HepG2 (cell line): ENCODE results near the gene TMEM221. TPM values are rescaled to one million over a fixed set of nuclear protein-coding genes. Genes with fewer than 3 reads are reported as not detected.

ENCODE experiments used
- ATAC-seq: fragments of 200-7000 bp; cut with Tn5 transposase; 3 replicates; pipeline ENCODE4 v1.9.1; 2020; ENCODE audit warnings: mild to moderate bottlenecking, moderate library complexity
- BruUV-seq: library from RNA; stranded (reverse); fragments of 400-500 nt; replicated peaks from 2 replicates; lab custom pipeline; 2021; lab: Mats Ljungman, UMichigan
- CTCF ChIA-PET: fragments of 300-600 bp; formaldehyde crosslinking; extraction: SDS; loops from one replicate; lab custom pipeline; 2021; ENCODE audit warnings: low total read pairs, inconsistent platforms, low intra/inter-chr PET ratio; lab: Yijun Ruan, JAX
- POLR2A ChIA-PET: fragments of 350-600 bp; sonication (Branson Sonifier 250); formaldehyde crosslinking; loops from one replicate; lab custom pipeline; 2020; ENCODE audit warnings: antibody characterized with exemption, inconsistent platforms; lab: Yijun Ruan, JAX
- DNase-seq: peaks from one replicate; pipeline ENCODE4 v3.0.0-alpha.2; 2015; ENCODE audit warnings: low spot score
- FAIRE-seq: peaks from 3 replicates; lab custom pipeline; 2011; peaks lifted over from hg19 to GRCh38; lab: Jason Lieb, UNC
- H2AFZ ChIP-seq: one replicate; pipeline ENCODE4 v1.6.1; 2011; ENCODE audit warnings: low read length, inconsistent platforms
- H3K27ac ChIP-seq: fragments of 300-600 bp; 3 replicates; pipeline ENCODE4 v1.8.0; 2011; ENCODE audit warnings: mixed run types, mild to moderate bottlenecking, mixed read lengths, low read length, inconsistent platforms; ENCODE audit not compliant: insufficient read depth; ENCODE audit errors: extremely low read length
- H3K27me3 ChIP-seq, 2 experiments: fragments of 200-600 bp in 1 of 2; 2 replicates in 1 of 2; 3 replicates in 1 of 2; pipeline versions ENCODE4 v1.6.0 to v1.8.0; 2011; ENCODE audit warnings: low read length in 2 of 2, mild to moderate bottlenecking in 2 of 2, moderate library complexity in 2 of 2, inconsistent platforms in 1 of 2; ENCODE audit not compliant: insufficient read depth in 2 of 2, control insufficient read depth in 1 of 2
- H3K36me3 ChIP-seq, 2 experiments: fragments of 200-600 bp in 1 of 2; replicated peaks in 1 of 2; 2 replicates in 1 of 2; 3 replicates in 1 of 2; pipeline versions ENCODE4 v1.5.1 to v1.8.0; 2011; ENCODE audit warnings: low read length in 2 of 2, inconsistent platforms in 1 of 2; ENCODE audit not compliant: insufficient read depth in 2 of 2, control insufficient read depth in 1 of 2
- H3K4me1 ChIP-seq: 2 replicates; pipeline ENCODE4 v1.5.1; 2012; ENCODE audit warnings: low read length, inconsistent platforms; ENCODE audit not compliant: insufficient read depth
- H3K4me2 ChIP-seq: 2 replicates; pipeline ENCODE4 v1.6.0; 2011; ENCODE audit warnings: low read depth, low read length, inconsistent platforms
- H3K4me3 ChIP-seq, 3 experiments: fragments of 200-600 bp in 1 of 3; sonication (generic), shearing (Covaris generic) in 1 of 3; replicated peaks in 1 of 3; 2 replicates each; pipeline ENCODE4 v1.5.1; 2011 to 2016; ENCODE audit warnings: low read length in 3 of 3, inconsistent platforms in 2 of 3, low read depth in 2 of 3, mild to moderate bottlenecking in 2 of 3, control low read depth in 1 of 3, mixed read lengths in 1 of 3; ENCODE audit not compliant: insufficient read depth in 1 of 3
- H3K79me2 ChIP-seq: one replicate; pipeline ENCODE4 v1.6.1; 2011; ENCODE audit warnings: low read length, inconsistent platforms; ENCODE audit not compliant: insufficient read depth
- H3K9ac ChIP-seq: 2 replicates; pipeline ENCODE4 v1.6.0; 2011; ENCODE audit warnings: mild to moderate bottlenecking, low read depth, low read length, inconsistent platforms; ENCODE audit not compliant: insufficient read depth
- H3K9me3 ChIP-seq: 2 replicates; pipeline ENCODE4 v1.5.1; 2012; ENCODE audit warnings: mild to moderate bottlenecking, low read length
- H4K20me1 ChIP-seq: 2 replicates; pipeline ENCODE4 v1.6.0; 2011; ENCODE audit warnings: inconsistent platforms, mild to moderate bottlenecking, low read length, moderate library complexity; ENCODE audit not compliant: insufficient read depth
- CEBPB ChIP-seq: IDR thresholded peaks from 2 replicates; pipeline ENCODE4 v1.6.1; 2011; ENCODE audit warnings: low read depth, low read length, improper control_type of control experiment, borderline replicate concordance
- DMAP1 ChIP-seq: IDR thresholded peaks from 2 replicates; pipeline ENCODE4 v1.6.1; 2016
- NFE2L1 ChIP-seq: sonication (generic); formaldehyde crosslinking; IDR thresholded peaks from 2 replicates; pipeline ENCODE4 v1.4.0; 2020; ENCODE audit warnings: missing genetic modification reagents, mild to moderate bottlenecking, borderline replicate concordance
- SKI ChIP-seq: fragments of 450-650 bp; IDR thresholded peaks from one replicate; pipeline ENCODE4 v1.6.1; 2018; ENCODE audit warnings: mild to moderate bottlenecking; ENCODE audit not compliant: partially characterized antibody
- SSRP1 ChIP-seq: IDR thresholded peaks from 2 replicates; pipeline ENCODE4 v1.6.1; 2016; ENCODE audit warnings: control low read depth
- TEAD2 ChIP-seq: sonication (generic); formaldehyde crosslinking; IDR thresholded peaks from 2 replicates; pipeline ENCODE4 v1.9.0; 2021; ENCODE audit warnings: missing genetic modification reagents
- WIZ ChIP-seq: sonication (generic); formaldehyde crosslinking; IDR thresholded peaks from 2 replicates; pipeline ENCODE4 v1.5.1; 2020; ENCODE audit warnings: mild to moderate bottlenecking, missing genetic modification reagents
- ZNF605 ChIP-seq: sonication (generic); formaldehyde crosslinking; IDR thresholded peaks from 2 replicates; pipeline ENCODE4 v1.8.0; 2022; ENCODE audit warnings: mild to moderate bottlenecking, missing genetic modification reagents
- WGBS: methylation state at CpG from one replicate; pipeline ENCODE4 v1.1.6; 2017; ENCODE audit warnings: low lambda C conversion rate; 5-methylcytosine and 5-hydroxymethylcytosine counted together
- in situ Hi-C: cut with HindIII; loops from 2 replicates; pipeline ENCODE4 v1.10.0; 2017; ENCODE audit warnings: low pct_unique_long_range_greater_than_20kb; ENCODE audit not compliant: extremely low pct_ligation_motif_present
- intact Hi-C: fragments of 100-400 bp; cut with micrococcal nuclease; formaldehyde crosslinking; loops from one replicate; pipeline ENCODE4 v1.10.0; 2022; ENCODE audit not compliant: unreplicated experiment
- polyA plus RNA-seq, 8 experiments: library from polyadenylated mRNA; depleted of rRNA in 3 of 8; stranded (reverse) in 7 of 8; unstranded in 1 of 8; fragments of >200 nt; fragmentation: Illumina TruSeq in 4 of 8; extraction: Trizol in 4 of 8; gene quantifications; 2 replicates each; pipeline versions ENCODE4 v1.2.1 to v1.2.3, GENCODE V29; 2011 to 2016; ENCODE audit warnings: low read depth in 4 of 8, missing spikeins in 1 of 8, mixed read lengths in 1 of 8; ENCODE audit not compliant: insufficient read depth in 1 of 8
- total RNA-seq, 5 experiments: library from RNA; depleted of rRNA; stranded (reverse); fragments of >200 nt; fragmentation: Illumina TruSeq; extraction: Trizol; gene quantifications; 2 replicates each; pipeline ENCODE4 v1.2.3, GENCODE V29; 2016; ENCODE audit warnings: low read depth in 1 of 5
- TF ChIP-seq, protein P1 (sequence below): sonication (generic); formaldehyde crosslinking; IDR thresholded peaks from 2 replicates; pipeline ENCODE4 v1.8.0; 2022; ENCODE audit warnings: mild to moderate bottlenecking, missing genetic modification reagents; ENCODE audit not compliant: insufficient replicate concordance

The TMEM221 gene
- total and polyA plus RNA-seq, 2 of the 13 experiments (the other 11 are each of a cell fraction or from before 2014, with no cell fraction given), result 0.33 to 0.77 TPM

DNA sequence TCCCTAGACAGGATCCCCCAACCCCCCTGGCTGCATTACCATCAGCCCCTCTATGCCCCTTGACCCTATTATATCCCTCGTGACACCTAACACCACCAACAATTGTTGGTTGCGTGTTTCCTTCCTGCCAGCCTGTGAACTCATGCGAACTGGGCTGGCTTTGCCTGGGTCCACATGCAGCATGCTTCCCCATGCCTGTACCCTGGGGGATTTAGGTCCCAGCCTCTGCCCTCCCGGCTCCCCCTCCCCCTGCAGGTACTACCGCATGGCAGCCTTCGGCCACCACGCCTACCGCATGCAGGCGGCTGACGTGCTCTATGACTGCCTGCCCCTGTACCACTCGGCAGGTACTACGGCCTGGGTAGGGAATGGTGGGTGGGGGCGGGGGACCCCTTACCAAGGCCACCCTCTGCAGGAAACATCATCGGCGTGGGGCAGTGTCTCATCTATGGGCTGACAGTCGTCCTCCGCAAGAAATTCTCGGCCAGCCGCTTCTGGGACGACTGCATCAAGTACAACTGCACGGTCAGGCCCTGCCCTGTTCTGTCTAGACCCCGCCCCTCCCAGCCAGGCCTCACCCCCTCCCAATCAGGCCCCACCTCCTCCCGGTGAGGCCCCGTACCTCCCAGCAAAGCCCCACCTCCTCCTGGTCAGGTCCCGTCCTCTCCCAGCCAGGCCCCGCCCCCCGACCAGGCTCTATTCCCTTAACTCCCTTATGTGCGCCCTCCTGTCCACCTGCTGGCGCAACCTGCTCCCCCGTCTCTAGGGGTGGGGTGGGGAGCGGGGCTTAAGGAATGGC lies 40.3 kb upstream of the TMEM221 start (continued):
- peak; percentile 64 for TF ChIP-seq DMAP1
- no peak for TF ChIP-seq TEAD2
- no peak for TF ChIP-seq CEBPB

DNA sequence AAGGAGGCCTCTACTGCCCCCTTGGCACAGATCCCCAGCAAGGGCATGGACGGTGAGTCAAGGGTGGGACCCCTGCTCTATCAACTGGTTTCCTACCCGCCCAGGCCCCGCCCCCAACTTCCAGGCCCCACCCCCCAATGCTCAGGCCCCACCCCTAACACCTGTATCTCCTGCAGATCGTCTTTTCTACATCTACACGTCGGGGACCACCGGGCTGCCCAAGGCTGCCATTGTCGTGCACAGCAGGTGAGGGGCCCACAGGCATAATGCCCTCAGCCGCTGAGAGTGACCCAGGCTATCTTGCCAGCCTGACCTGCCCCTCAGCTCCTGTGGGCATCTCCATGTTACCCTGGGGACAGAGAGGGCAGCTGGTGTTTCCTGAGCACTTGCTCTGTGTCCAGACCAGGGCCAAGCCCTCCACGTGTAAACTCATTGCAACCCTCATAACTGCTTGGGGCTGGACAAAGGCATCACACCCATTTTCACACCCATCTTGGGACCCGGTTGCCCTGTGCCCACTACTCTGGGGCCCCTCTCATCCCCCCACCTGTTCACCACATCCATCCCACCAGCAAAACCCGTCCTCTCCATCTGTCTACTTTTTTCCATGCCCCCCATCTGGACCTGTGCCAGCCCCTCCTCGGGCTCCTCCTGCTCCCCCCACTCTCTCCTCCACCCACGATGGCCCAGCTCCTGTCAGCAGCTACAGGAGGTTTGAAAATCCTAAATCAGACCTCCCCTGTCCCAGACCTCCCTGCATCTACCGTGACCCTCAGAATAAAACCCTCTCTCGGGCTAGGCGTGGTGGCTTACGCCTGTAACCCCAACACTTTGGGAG lies 39.0 kb upstream of the TMEM221 start:
- no TSS peak for BruUV-seq
- in situ Hi-C loops (no loop called here), intact Hi-C loops (no loop called here)
- no peaks in the 10 kb centered on the region for H3K27me3 ChIP-seq
- H3K9me3 ChIP-seq, result no peaks in the 10 kb centered on the region
- no peak overlapping the region for H3K27ac ChIP-seq
- POLR2A ChIA-PET, result no interaction called here
- peaks cover 23% of the 10 kb centered on the region for H3K4me1 ChIP-seq
- ATAC-seq (no peak), DNase-seq (no peak), FAIRE-seq (no peak)
- 0 out of 2 replicates have a peak, but pooled peaks cover 4% of the 10 kb centered on the region for H4K20me1 ChIP-seq
- no peak overlapping the region for H3K4me3 ChIP-seq
- CTCF ChIA-PET, result no interaction called here
- H3K9ac ChIP-seq, result no peak overlapping the region
- 91% methylated on average over 17 of the region's 18 CpGs for WGBS
- H3K79me2 ChIP-seq, result no peaks in the 10 kb centered on the region
- peaks cover 1 to 4% of the 10 kb centered on the region in 2 experiments; a peak in 1 of 5 replicates for H3K36me3 ChIP-seq
- H2AFZ ChIP-seq, result no peak overlapping the region
- TF ChIP-seq SSRP1 (CRISPR knock-in tag) (no peak), NFE2L1 (CRISPR knock-in tag) (no peak), WIZ (no peak), SKI (no peak), ZNF605 (CRISPR knock-in tag) (no peak)
- TF ChIP-seq, protein P1, sequence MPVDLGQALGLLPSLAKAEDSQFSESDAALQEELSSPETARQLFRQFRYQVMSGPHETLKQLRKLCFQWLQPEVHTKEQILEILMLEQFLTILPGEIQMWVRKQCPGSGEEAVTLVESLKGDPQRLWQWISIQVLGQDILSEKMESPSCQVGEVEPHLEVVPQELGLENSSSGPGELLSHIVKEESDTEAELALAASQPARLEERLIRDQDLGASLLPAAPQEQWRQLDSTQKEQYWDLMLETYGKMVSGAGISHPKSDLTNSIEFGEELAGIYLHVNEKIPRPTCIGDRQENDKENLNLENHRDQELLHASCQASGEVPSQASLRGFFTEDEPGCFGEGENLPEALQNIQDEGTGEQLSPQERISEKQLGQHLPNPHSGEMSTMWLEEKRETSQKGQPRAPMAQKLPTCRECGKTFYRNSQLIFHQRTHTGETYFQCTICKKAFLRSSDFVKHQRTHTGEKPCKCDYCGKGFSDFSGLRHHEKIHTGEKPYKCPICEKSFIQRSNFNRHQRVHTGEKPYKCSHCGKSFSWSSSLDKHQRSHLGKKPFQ, result no peak
- H3K4me2 ChIP-seq, result no peak overlapping the region
